GM12892 (cell line): Measurements from ENCODE around the gene WDR59.

Source experiments
- POLR2A ChIP-seq: IDR thresholded peaks from 2 replicates; pipeline ENCODE4 v1.6.1; 2011; ENCODE audit warnings: low read depth, low read length, control low read depth
- POLR2AphosphoS5 ChIP-seq: IDR thresholded peaks from 2 replicates; pipeline ENCODE4 v1.6.1; 2011; ENCODE audit warnings: low read depth, low read length, control low read depth

GRCh38 chr16:74871608-74872007 is 113.3 kb downstream of the WDR59 start:
- no peak for TF ChIP-seq POLR2AphosphoS5
- TF ChIP-seq POLR2A: no peak
